ELF-1 (cell line): Measurements from ENCODE around the gene RRP1B.
"Not testable (repeated sequence)": the region's sequence is repeated elsewhere in the genome, so short reads cannot be mapped to it uniquely, and the experiment has no call there.

Experiments
- DNase-seq: peaks from one replicate; pipeline ENCODE4 v3.0.0-alpha.2; 2016; ENCODE audit warnings: low read depth, low spot score

The RRP1B gene, protein sequence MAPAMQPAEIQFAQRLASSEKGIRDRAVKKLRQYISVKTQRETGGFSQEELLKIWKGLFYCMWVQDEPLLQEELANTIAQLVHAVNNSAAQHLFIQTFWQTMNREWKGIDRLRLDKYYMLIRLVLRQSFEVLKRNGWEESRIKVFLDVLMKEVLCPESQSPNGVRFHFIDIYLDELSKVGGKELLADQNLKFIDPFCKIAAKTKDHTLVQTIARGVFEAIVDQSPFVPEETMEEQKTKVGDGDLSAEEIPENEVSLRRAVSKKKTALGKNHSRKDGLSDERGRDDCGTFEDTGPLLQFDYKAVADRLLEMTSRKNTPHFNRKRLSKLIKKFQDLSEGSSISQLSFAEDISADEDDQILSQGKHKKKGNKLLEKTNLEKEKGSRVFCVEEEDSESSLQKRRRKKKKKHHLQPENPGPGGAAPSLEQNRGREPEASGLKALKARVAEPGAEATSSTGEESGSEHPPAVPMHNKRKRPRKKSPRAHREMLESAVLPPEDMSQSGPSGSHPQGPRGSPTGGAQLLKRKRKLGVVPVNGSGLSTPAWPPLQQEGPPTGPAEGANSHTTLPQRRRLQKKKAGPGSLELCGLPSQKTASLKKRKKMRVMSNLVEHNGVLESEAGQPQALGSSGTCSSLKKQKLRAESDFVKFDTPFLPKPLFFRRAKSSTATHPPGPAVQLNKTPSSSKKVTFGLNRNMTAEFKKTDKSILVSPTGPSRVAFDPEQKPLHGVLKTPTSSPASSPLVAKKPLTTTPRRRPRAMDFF

GRCh38 chr21:43659136-43660000 lies at the start of gene RRP1B, which contains the start of gene HSF2BP:
TSS of gene RRP1B (plus strand) at chr21:43659560. CDS start at chr21:43659665, 105 bp downstream.
TSS of gene HSF2BP (minus strand) at chr21:43659488. CDS start at chr21:43658096, 1,392 bp downstream.
- DNase-seq: peak; percentile 92

GRCh38 chr21:43611598-43612369 lies 47.6 kb upstream of the RRP1B start:
- DNase-seq: peak; percentile 77

GRCh38 chr21:43613755-43614638 lies 45.4 kb upstream of the RRP1B start:
- DNase-seq: no peak

GRCh38 chr21:43614839-43615238 lies 44.5 kb upstream of the RRP1B start:
- DNase-seq: no peak

DNA sequence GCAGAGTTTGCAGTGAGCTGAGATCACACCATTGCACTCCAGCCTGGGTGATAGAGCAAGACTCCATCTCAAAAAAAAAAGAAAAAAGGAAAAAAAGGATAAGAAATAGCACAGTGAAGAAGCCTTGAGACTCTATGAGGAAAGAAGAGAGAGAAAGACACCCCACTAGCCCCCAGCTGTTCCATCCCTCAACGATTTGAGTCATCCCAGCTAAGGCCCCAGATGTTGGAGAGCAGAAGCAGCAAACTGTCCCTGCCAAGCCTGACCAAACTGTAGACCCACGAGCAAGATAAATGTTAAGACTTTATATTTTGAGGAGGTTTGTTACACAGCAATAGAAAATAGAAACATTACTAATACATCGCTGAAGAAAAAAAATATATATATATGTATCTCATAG lies 42.5 kb upstream of the RRP1B start:
- DNase-seq: not testable (repeated sequence)

- DNase-seq: no peak
Observed at GRCh38 chr21:43618940-43619339, 40.4 kb upstream of the RRP1B start.

DNA sequence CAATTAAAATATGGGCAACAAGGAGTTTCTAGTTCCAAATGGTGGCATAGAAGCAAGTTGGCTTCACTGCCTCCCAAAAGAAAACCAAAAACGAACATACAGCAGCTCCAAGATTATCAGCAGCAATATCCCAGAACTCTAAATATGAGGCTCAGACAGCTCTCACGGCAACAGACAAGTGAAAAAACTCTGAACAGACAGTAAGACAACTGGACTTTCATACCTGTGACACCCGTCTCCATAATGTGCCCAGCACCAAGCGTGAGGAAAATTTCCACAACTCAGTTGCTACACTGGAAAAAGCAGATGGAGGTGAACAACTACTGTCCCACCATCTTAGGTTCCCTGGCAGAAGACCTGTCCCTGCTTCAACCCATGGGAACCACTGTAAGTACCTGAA lies 40.0 kb upstream of the RRP1B start:
- DNase-seq: no peak

DNA sequence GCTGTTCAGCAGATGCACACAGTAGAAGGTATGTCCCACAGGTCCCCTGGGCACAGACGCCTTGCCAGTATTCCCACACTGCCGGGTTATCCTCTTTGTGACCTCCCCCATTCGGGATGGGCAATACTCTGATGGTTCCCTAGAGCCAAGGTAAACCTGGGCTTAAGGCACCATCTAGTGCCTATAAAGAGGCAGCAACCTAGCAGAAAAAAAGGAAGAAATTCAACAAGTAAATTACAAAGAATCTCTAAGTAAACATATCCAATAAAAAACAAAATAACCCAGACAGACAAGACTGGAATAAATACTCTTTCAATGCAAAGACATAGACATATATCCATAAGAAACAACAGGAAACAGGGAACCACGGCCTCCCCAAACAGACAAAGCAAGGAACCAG lies 39.5 kb upstream of the RRP1B start:
- DNase-seq: peak; percentile 21

DNA sequence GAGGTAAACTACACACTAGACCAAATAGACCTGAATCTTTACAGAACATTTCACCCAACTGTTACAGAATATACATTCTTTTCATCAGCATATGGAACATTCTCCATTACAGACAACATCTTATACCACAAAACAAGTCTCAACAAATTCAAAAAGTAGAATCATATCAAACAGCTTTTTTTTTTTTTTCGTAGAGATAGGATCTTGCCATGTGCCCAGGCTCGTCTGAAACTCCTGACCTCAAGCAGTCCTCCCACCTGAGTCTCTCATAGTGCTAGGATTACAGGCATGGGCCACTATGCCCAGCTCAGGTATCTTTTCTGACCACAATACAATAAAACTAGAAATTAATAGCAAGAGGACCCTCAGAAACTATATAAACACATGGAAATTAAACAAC lies 36.6 kb upstream of the RRP1B start:
- DNase-seq: no peak

- no peak for DNase-seq
Observed at GRCh38 chr21:43623588-43623987, 35.8 kb upstream of the RRP1B start.

- no peak for DNase-seq
Observed at GRCh38 chr21:43624339-43624738, 35.0 kb upstream of the RRP1B start.

DNA sequence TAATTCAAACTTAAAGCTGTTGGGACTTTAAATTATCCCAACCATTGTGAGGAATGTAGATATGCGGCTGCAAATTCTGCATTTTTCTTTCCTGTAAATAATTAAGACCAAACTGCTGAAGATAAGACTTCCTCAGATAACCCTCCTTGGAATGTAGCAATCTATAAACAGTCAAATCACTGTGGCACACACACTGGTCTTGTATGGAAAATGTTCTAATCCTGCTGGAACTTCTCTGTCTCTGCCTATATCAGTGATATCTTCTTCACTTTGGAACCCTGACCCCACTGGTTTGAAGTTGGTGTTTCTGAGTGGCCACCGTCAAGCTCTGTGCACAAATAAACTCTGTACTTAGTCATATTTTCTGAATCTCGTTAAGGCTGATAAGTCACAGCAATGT lies 33.0 kb upstream of the RRP1B start:
- DNase-seq: no peak

- no peak for DNase-seq
Observed at GRCh38 chr21:43627527-43627926, 31.8 kb upstream of the RRP1B start.

DNA sequence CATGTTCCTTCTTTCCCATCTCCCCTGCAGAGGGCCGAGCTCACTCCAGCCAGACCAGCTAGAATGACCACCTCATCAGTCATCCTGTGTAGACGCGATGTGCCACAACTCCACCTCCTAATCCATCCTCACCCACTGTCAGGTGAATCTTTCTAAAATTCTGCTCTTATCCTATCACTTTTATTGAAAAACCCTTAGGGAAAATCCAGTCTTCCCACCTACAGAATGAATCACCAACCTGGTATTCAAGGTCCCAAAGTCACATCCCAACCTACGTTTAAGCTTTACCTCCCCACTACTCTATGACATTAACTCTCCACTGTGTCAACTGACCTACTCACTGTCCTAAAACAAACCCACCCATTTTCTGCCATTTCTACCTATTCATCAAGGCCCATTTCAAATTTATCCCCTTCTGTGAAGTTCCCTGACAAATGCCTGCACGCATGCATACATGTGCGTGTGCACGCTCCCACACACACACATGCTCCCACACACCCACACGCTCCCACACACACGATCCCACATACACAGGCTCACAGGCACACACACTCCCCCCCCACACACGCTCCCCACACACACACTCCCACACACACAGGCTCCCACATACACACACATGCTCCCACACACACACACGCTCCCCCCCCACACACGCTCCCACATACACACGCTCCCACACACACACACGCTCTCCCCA lies 27.8 kb upstream of the RRP1B start:
- no peak for DNase-seq

DNA sequence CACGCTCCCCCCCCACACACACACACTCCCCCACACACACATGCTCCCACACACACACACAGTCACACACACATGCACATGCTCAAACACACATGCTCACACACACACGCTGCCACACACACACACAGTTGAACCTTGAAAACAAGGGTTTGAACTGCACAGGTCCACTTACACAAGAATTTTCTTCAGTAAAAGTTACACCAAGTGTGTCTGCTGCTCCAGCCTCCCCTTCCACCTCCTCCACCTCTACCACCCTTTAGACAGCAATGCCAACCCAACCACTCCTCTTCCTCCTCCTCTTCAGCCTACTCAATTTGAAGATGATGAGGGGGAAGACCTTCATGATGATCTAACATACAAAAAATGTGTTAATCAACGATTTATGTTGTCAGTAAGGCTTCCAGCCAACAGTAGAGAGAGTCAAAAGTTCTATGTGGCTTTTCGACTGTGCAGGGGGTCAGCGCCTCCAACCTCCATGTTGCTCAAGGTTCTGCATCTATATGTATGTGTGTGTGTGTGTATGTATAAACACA lies 26.9 kb upstream of the RRP1B start:
- no peak for DNase-seq

- no peak for DNase-seq
Observed at GRCh38 chr21:43634618-43635017, 24.7 kb upstream of the RRP1B start.

DNA sequence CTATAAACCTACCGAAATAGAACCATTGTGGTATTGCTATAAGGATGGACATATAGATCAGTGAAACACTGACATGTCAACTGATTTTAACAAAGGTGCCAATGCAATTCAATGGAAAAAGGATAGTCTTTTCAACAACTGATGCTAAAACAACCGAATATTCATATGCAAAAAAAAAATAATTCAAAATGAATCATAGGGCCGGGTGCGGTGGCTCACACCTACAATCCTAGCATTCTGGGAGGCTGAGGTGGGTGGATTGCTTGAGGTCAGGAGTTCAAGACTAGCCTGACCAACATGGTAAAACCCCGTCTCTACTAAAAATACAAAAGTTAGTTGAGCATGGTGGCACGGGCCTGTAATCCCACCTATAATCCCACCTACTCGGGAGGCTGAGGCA lies 23.9 kb upstream of the RRP1B start:
- DNase-seq: no peak

DNA sequence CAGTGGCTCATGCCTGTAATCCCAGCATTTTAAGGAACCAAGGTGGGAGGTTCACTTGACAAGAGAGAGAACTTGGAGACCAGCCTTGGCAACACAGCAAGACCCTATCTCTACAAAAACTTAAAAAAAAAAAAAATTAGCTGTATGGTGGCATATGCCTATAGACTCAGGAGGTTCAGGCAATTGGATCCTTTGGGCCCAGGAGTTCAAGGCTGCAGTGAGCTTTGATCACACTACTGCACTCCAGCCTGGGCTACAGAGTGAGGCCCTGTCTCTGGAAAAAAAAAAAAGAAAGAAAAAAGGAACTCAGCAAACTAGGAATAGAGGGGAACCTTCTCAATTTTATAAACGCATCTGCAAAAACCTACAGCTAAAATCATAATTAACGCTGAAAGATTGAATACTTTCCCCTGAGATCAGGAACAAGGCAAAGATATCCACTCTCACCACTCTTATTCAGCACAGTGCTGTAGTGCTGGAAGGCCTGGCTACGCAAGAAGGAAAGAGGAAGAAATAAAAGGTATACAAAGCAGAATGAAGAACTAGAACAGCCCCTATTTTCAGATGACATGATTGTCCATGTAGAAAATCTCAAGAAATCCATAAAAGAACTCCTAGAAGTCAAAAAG lies 21.7 kb upstream of the RRP1B start:
- no peak for DNase-seq
